ENCODE data around the gene NCOA7. TPM values are rescaled to one million over a fixed set of nuclear protein-coding genes. Genes with fewer than 3 reads are reported as not detected.
A peak's percentile ranks its signal among the peaks of the same experiment; 100 is the strongest.

NCOA7 gene
- total RNA-seq, 1 donor from 2014 or later: 7.7 TPM

DNA sequence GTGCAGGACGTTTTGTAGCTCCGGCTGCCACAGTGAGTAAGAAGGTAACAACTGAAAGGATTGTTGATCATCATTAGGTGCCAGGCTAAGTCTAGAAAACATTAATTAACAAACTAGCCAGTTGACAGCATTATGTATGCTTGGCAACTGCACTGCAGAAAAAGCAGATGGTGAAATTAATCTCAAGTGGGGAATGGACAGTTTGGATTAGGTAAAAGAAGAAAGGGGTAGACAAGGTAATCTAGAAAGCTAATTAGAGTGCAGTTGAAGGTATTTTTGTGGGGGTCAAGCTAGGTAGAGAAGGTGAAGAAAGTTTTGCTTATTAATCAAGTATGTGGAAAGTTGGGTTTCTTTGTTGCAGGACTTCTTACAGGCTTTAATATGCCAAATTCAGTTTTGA, 96.2 kb downstream of the NCOA7 start:
- Histone ChIP-seq H3F3A (ENCODE audit: low read depth) (no peaks in the 10 kb centered on the region), H3K36me3 (no peaks in the 10 kb centered on the region), H3K79me2 (ENCODE audit: low read depth) (no peaks in the 10 kb centered on the region), H3K27me3 (no peaks in the 10 kb centered on the region), H3K9me3 (ENCODE audit: low read depth) (no peaks in the 10 kb centered on the region), H3K4me3 (no peak overlapping the region), H3K27ac (no peak overlapping the region), H4K20me1 (ENCODE audit: low read depth) (no peaks in the 10 kb centered on the region), H3K4me1 (no peaks in the 10 kb centered on the region), H3K4me2 (no peak overlapping the region), H3K9ac (no peak overlapping the region), H2AFZ (replicated peaks) (no peak overlapping the region)
- H3K4me1 Mint-ChIP-seq: no peaks in the 10 kb centered on the region
- DNase-seq (ENCODE audit: low spot score): no peak
- H3K27ac Mint-ChIP-seq: no peak overlapping the region
- H3K9me3 Mint-ChIP-seq: no peaks in the 10 kb centered on the region
- H3K27me3 Mint-ChIP-seq (ENCODE audit: insufficient read depth, low read depth): no peaks in the 10 kb centered on the region
- H3K36me3 Mint-ChIP-seq: no peaks in the 10 kb centered on the region
- no peak overlapping the region for H3K4me3 Mint-ChIP-seq
- TF ChIP-seq, protein P1, sequence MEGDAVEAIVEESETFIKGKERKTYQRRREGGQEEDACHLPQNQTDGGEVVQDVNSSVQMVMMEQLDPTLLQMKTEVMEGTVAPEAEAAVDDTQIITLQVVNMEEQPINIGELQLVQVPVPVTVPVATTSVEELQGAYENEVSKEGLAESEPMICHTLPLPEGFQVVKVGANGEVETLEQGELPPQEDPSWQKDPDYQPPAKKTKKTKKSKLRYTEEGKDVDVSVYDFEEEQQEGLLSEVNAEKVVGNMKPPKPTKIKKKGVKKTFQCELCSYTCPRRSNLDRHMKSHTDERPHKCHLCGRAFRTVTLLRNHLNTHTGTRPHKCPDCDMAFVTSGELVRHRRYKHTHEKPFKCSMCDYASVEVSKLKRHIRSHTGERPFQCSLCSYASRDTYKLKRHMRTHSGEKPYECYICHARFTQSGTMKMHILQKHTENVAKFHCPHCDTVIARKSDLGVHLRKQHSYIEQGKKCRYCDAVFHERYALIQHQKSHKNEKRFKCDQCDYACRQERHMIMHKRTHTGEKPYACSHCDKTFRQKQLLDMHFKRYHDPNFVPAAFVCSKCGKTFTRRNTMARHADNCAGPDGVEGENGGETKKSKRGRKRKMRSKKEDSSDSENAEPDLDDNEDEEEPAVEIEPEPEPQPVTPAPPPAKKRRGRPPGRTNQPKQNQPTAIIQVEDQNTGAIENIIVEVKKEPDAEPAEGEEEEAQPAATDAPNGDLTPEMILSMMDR (IDR thresholded peaks at IDR 0.05): no peak
- TF ChIP-seq EZH2phosphoT487 (IDR thresholded peaks at IDR 0.05) (no peak), EZH2 (IDR thresholded peaks at IDR 0.05) (no peak)

DNA sequence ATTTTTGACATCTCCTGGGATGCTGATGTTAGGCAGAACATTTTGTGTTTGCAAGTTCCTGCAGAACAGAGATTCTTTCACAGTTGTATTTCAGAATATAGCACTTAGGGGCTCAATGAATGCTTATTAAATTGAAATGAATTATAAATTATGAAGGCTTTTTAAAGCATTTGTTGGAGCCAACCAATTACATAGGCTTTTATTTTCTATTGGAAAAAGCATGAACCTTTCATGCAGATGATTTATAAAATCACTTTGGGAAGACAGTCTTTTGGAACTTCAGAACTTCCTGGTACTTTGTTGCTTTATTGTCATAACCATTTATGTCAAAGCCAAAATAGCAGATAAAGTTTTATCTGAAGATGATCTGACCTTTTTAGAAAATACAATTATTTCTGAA, 96.6 kb downstream of the NCOA7 start:
- Mint-ChIP-seq H3K4me3 (no peak overlapping the region), H3K27ac (no peak overlapping the region), H3K36me3 (no peaks in the 10 kb centered on the region), H3K9me3 (no peaks in the 10 kb centered on the region), H3K27me3 (ENCODE audit: insufficient read depth, low read depth) (no peaks in the 10 kb centered on the region), H3K4me1 (no peaks in the 10 kb centered on the region)
- H3K4me3 ChIP-seq: no peak overlapping the region
- H2AFZ ChIP-seq (replicated peaks): no peak overlapping the region
- H4K20me1 ChIP-seq (ENCODE audit: low read depth): no peaks in the 10 kb centered on the region
- H3K27ac ChIP-seq: no peak overlapping the region
- no peaks in the 10 kb centered on the region for H3K36me3 ChIP-seq
- no peaks in the 10 kb centered on the region for H3K27me3 ChIP-seq
- H3K9me3 ChIP-seq (ENCODE audit: low read depth): no peaks in the 10 kb centered on the region
- DNase-seq (ENCODE audit: low spot score): no peak
- no peak for TF ChIP-seq EZH2phosphoT487 (IDR thresholded peaks at IDR 0.05)
- TF ChIP-seq, protein P1 (IDR thresholded peaks at IDR 0.05): no peak
- no peak for TF ChIP-seq EZH2 (IDR thresholded peaks at IDR 0.05)
- no peak overlapping the region for H3K4me2 ChIP-seq
- no peaks in the 10 kb centered on the region for H3K79me2 ChIP-seq (ENCODE audit: low read depth)
- H3F3A ChIP-seq (ENCODE audit: low read depth): no peaks in the 10 kb centered on the region
- H3K9ac ChIP-seq: no peak overlapping the region
- no peaks in the 10 kb centered on the region for H3K4me1 ChIP-seq

DNA sequence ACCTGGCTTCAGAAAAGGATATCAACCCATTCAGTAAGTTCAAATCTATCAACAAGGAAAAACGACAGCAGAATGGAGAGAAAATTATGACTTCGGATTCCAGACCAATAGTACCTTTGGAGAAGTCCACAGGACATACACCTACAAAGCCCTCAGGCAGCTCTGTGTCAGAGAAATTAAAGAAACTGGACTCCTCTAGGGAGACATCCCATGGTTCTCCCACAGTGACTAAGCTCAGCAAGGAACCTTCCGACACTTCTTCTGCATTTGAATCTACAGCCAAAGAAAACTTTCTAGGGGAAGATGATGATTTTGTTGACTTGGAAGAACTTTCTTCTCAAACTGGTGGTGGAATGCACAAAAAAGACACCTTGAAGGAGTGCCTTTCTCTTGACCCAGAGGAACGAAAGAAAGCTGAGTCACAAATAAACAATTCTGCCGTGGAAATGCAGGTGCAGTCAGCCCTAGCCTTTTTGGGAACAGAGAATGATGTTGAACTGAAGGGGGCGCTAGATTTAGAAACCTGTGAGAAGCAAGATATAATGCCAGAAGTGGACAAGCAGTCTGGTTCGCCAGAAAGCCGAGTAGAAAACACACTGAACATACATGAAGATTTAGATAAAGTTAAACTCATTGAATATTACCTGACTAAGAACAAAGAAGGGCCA, 98.4 kb downstream of the NCOA7 start:
- Histone ChIP-seq H3K4me3 (no peak overlapping the region), H3F3A (ENCODE audit: low read depth) (no peaks in the 10 kb centered on the region), H2AFZ (replicated peaks) (no peak overlapping the region), H3K4me2 (no peak overlapping the region), H3K36me3 (no peaks in the 10 kb centered on the region), H4K20me1 (ENCODE audit: low read depth) (no peaks in the 10 kb centered on the region), H3K9ac (no peak overlapping the region), H3K27me3 (no peaks in the 10 kb centered on the region), H3K27ac (no peak overlapping the region), H3K4me1 (no peaks in the 10 kb centered on the region), H3K79me2 (ENCODE audit: low read depth) (no peaks in the 10 kb centered on the region), H3K9me3 (ENCODE audit: low read depth) (no peaks in the 10 kb centered on the region)
- Mint-ChIP-seq H3K36me3 (no peaks in the 10 kb centered on the region), H3K4me3 (no peak overlapping the region), H3K27me3 (ENCODE audit: insufficient read depth, low read depth) (no peaks in the 10 kb centered on the region), H3K4me1 (no peaks in the 10 kb centered on the region), H3K9me3 (no peaks in the 10 kb centered on the region), H3K27ac (no peak overlapping the region)
- DNase-seq (ENCODE audit: low spot score): peak; percentile 74
- no peak for TF ChIP-seq EZH2phosphoT487 (IDR thresholded peaks at IDR 0.05)
- TF ChIP-seq EZH2 (IDR thresholded peaks at IDR 0.05): no peak
- TF ChIP-seq, protein P1 (IDR thresholded peaks at IDR 0.05): peak; percentile 75
